NCI-H226 (cell line): ENCODE data around the gene ERRFI1.

Experiments
- DNase-seq: peaks from one replicate; pipeline ENCODE4 v3.0.0-alpha.2; 2015

ERRFI1 gene

GRCh38 chr1:8042134-8042533 lies 16.0 kb upstream of the ERRFI1 start:
- DNase-seq = no peak

- peak; percentile 95 for DNase-seq
These were observed 14.5 kb upstream of the ERRFI1 start for GRCh38 chr1:8040586-8040985.

- no peak for DNase-seq
These were observed 13.0 kb upstream of the ERRFI1 start for GRCh38 chr1:8039071-8039470.

GRCh38 chr1:8035289-8035688 lies 9.2 kb upstream of the ERRFI1 start:
- DNase-seq = no peak

GRCh38 chr1:8033322-8033721 lies 7.2 kb upstream of the ERRFI1 start:
- no peak for DNase-seq

GRCh38 chr1:8032366-8032910 lies 6.3 kb upstream of the ERRFI1 start:
- no peak for DNase-seq

GRCh38 chr1:8031176-8031785 lies 5.2 kb upstream of the ERRFI1 start:
- DNase-seq = no peak

- DNase-seq = no peak
These were observed 2.4 kb upstream of the ERRFI1 start for GRCh38 chr1:8028571-8028910.

- peak; percentile 72 for DNase-seq
These were observed 1.9 kb upstream of the ERRFI1 start for GRCh38 chr1:8027748-8028570.

GRCh38 chr1:8026976-8027747 lies 1.1 kb upstream of the ERRFI1 start:
- no peak for DNase-seq

- DNase-seq = no peak
These were observed 401 bp downstream of the ERRFI1 start for GRCh38 chr1:8025671-8026144.

GRCh38 chr1:8025061-8025670 lies 943 bp downstream of the ERRFI1 start:
- no peak for DNase-seq

GRCh38 chr1:8024329-8024728 lies 1.8 kb downstream of the ERRFI1 start:
- DNase-seq = no peak

- DNase-seq = no peak
These were observed 2.2 kb downstream of the ERRFI1 start for GRCh38 chr1:8023995-8024313.

- DNase-seq = no peak
These were observed 2.7 kb downstream of the ERRFI1 start for GRCh38 chr1:8023287-8023994.

GRCh38 chr1:8022395-8023286 lies 3.5 kb downstream of the ERRFI1 start:
- DNase-seq = no peak

- DNase-seq = no peak
These were observed 4.3 kb downstream of the ERRFI1 start for GRCh38 chr1:8021676-8022266.

GRCh38 chr1:8020032-8020431 lies 6.1 kb downstream of the ERRFI1 start:
- DNase-seq = peak; percentile 79

GRCh38 chr1:8019229-8019620 lies 6.9 kb downstream of the ERRFI1 start:
- no peak for DNase-seq

- no peak for DNase-seq
These were observed 7.4 kb downstream of the ERRFI1 start for GRCh38 chr1:8018492-8019228.
